IMR-90 (cell line): ENCODE measurements around the gene WDR17. TPM values are rescaled to one million over a fixed set of nuclear protein-coding genes. Genes with fewer than 3 reads are reported as not detected.

Source experiments
- ATAC-seq: fragments of 200-7000 bp; cut with Tn5 transposase; 2 replicates; pipeline ENCODE4 v1.9.1; 2020; ENCODE audit warnings: low read depth, mild to moderate bottlenecking, moderate library complexity
- BruUV-seq: library from RNA; stranded (reverse); fragments of 400-500 nt; replicated peaks from 2 replicates; lab custom pipeline; 2021; lab: Mats Ljungman, UMichigan
- CTCF ChIA-PET: fragments of 300-600 bp; formaldehyde crosslinking; extraction: SDS; loops from one replicate; lab custom pipeline; 2021; ENCODE audit warnings: antibody characterized with exemption; lab: Yijun Ruan, JAX
- POLR2A ChIA-PET: fragments of 300-600 bp; sonication (Branson Sonifier 250); formaldehyde crosslinking; loops from one replicate; lab custom pipeline; 2022; ENCODE audit warnings: antibody characterized with exemption; ENCODE audit not compliant: unreplicated experiment; lab: Charles Lee
- DNase-seq: peaks from one replicate; pipeline ENCODE4 v3.0.0; 2013
- H2AFZ ChIP-seq: replicated peaks from 2 replicates; pipeline ENCODE3; 2013; ENCODE audit warnings: low read length, mild to moderate bottlenecking; ENCODE audit not compliant: poor library complexity
- H2AK5ac ChIP-seq: 2 replicates; pipeline ENCODE4 v1.6.1; 2013; ENCODE audit warnings: low read depth, low read length, inconsistent platforms
- H2AK9ac ChIP-seq: replicated peaks from 2 replicates; pipeline ENCODE3; 2013; ENCODE audit warnings: mild to moderate bottlenecking, low read depth, low read length, moderate library complexity; ENCODE audit not compliant: poor library complexity
- H2BK120ac ChIP-seq: 2 replicates; pipeline ENCODE4 v1.6.1; 2013; ENCODE audit warnings: low read depth, low read length, inconsistent platforms
- H2BK15ac ChIP-seq: 3 replicates; pipeline ENCODE4 v1.6.1; 2013; ENCODE audit warnings: low read depth, low read length, inconsistent platforms
- H2BK20ac ChIP-seq: 2 replicates; pipeline ENCODE4 v1.6.1; 2013; ENCODE audit warnings: low read depth, mild to moderate bottlenecking, inconsistent platforms, low read length, moderate library complexity
- H2BK5ac ChIP-seq: 2 replicates; pipeline ENCODE4 v1.6.1; 2013; ENCODE audit warnings: mild to moderate bottlenecking, low read depth, low read length, inconsistent platforms; ENCODE audit not compliant: poor library complexity, severe bottlenecking
- H3K14ac ChIP-seq: replicated peaks from 2 replicates; pipeline ENCODE4 v1.6.1; 2013; ENCODE audit warnings: low read depth, low read length, inconsistent platforms
- H3K18ac ChIP-seq: 2 replicates; pipeline ENCODE4 v1.6.1; 2013; ENCODE audit warnings: low read depth, low read length, control low read depth
- H3K23ac ChIP-seq: 2 replicates; pipeline ENCODE4 v1.6.1; 2013; ENCODE audit warnings: low read depth, low read length, inconsistent platforms
- H3K27ac ChIP-seq: 2 replicates; pipeline ENCODE4 v1.5.1; 2013; ENCODE audit warnings: mild to moderate bottlenecking, control low read depth, low read length; ENCODE audit not compliant: insufficient read depth
- H3K27me3 ChIP-seq: 2 replicates; pipeline ENCODE4 v1.6.1; 2013; ENCODE audit warnings: low read length; ENCODE audit not compliant: control insufficient read depth, insufficient read depth
- H3K36me3 ChIP-seq: 2 replicates; pipeline ENCODE4 v1.6.1; 2013; ENCODE audit warnings: low read length, mixed read lengths; ENCODE audit not compliant: control insufficient read depth, insufficient read depth
- H3K4ac ChIP-seq: 2 replicates; pipeline ENCODE4 v1.6.1; 2013; ENCODE audit warnings: low read depth, low read length, inconsistent platforms
- H3K4me1 ChIP-seq: 2 replicates; pipeline ENCODE4 v1.6.1; 2013; ENCODE audit warnings: low read length, mixed read lengths; ENCODE audit not compliant: control insufficient read depth, insufficient read depth
- H3K4me2 ChIP-seq: 2 replicates; pipeline ENCODE4 v1.6.1; 2013; ENCODE audit warnings: low read depth, mild to moderate bottlenecking, control low read depth, low read length, moderate library complexity
- H3K4me3 ChIP-seq: 2 replicates; pipeline ENCODE4 v1.5.1; 2013; ENCODE audit warnings: low read depth, mild to moderate bottlenecking, control low read depth, low read length, moderate library complexity; ENCODE audit not compliant: insufficient read depth
- H3K56ac ChIP-seq: 2 replicates; pipeline ENCODE4 v1.6.1; 2013; ENCODE audit warnings: low read length, inconsistent platforms; ENCODE audit not compliant: insufficient read depth; ENCODE audit errors: extremely low read depth
- H3K79me1 ChIP-seq, 2 experiments: 2 replicates each; pipeline ENCODE4 v1.6.1; 2013; ENCODE audit warnings: low read length in 2 of 2, inconsistent platforms in 1 of 2, low read depth in 1 of 2
- H3K9ac ChIP-seq: 2 replicates; pipeline ENCODE4 v1.6.1; 2013; ENCODE audit warnings: low read depth, low read length, control low read depth
- H3K9me1 ChIP-seq: 2 replicates; pipeline ENCODE4 v1.6.1; 2013; ENCODE audit warnings: low read length, inconsistent platforms; ENCODE audit not compliant: insufficient read depth
- H3K9me3 ChIP-seq: 2 replicates; pipeline ENCODE4 v1.6.1; 2013; ENCODE audit warnings: low read length; ENCODE audit not compliant: control insufficient read depth, insufficient read depth
- H4K20me1 ChIP-seq: 2 replicates; pipeline ENCODE4 v1.6.1; 2013; ENCODE audit warnings: low read length, inconsistent platforms; ENCODE audit not compliant: insufficient read depth
- H4K5ac ChIP-seq: 2 replicates; pipeline ENCODE4 v1.6.1; 2013; ENCODE audit warnings: mild to moderate bottlenecking, low read depth, low read length, control low read depth
- H4K8ac ChIP-seq, 2 experiments: 2 replicates each; pipeline ENCODE4 v1.6.1; 2013; ENCODE audit warnings: low read depth in 2 of 2, low read length in 2 of 2, control low read depth in 1 of 2, inconsistent platforms in 1 of 2
- H4K91ac ChIP-seq: 2 replicates; pipeline ENCODE4 v1.6.1; 2013; ENCODE audit warnings: low read depth, low read length, inconsistent platforms; ENCODE audit not compliant: insufficient read depth
- BHLHE40 ChIP-seq: fragments of 150-350 bp; IDR thresholded peaks from 2 replicates; pipeline ENCODE4 v1.6.1; 2016; ENCODE audit warnings: mild to moderate bottlenecking, low read depth, low read length
- CEBPB ChIP-seq: IDR thresholded peaks from 2 replicates; pipeline ENCODE4 v1.6.1; 2012; ENCODE audit warnings: low read depth, low read length, improper control_type of control experiment
- CHD1 ChIP-seq: IDR thresholded peaks from 2 replicates; pipeline ENCODE4 v1.6.1; 2012; ENCODE audit warnings: low read depth, low read length, improper control_type of control experiment
- FOS ChIP-seq: fragments of 150-350 bp; IDR thresholded peaks from 2 replicates; pipeline ENCODE4 v1.6.1; 2016; ENCODE audit warnings: low read depth, low read length
- MAFK ChIP-seq: IDR thresholded peaks from 2 replicates; pipeline ENCODE4 v1.6.1; 2012; ENCODE audit warnings: low read depth, low read length, improper control_type of control experiment
- MAZ ChIP-seq: IDR thresholded peaks from 2 replicates; pipeline ENCODE4 v1.6.1; 2012; ENCODE audit warnings: low read depth, mild to moderate bottlenecking, low read length, improper control_type of control experiment, moderate library complexity, borderline replicate concordance
- MXI1 ChIP-seq: IDR thresholded peaks from 2 replicates; pipeline ENCODE4 v1.6.1; 2012; ENCODE audit warnings: low read depth, mild to moderate bottlenecking, low read length, moderate library complexity, borderline replicate concordance
- POLR2A ChIP-seq: IDR thresholded peaks from 2 replicates; pipeline ENCODE4 v1.6.1; 2012; ENCODE audit warnings: mild to moderate bottlenecking, low read depth, low read length
- RAD21 ChIP-seq: IDR thresholded peaks from 2 replicates; pipeline ENCODE4 v1.6.1; 2012; ENCODE audit warnings: low read length, improper control_type of control experiment
- RCOR1 ChIP-seq: IDR thresholded peaks from 2 replicates; pipeline ENCODE4 v1.6.1; 2012; ENCODE audit warnings: mild to moderate bottlenecking, low read length, improper control_type of control experiment; ENCODE audit not compliant: insufficient replicate concordance
- RFX5 ChIP-seq: IDR thresholded peaks from 2 replicates; pipeline ENCODE4 v1.8.0; 2012; ENCODE audit warnings: low read depth, mild to moderate bottlenecking, low read length, moderate library complexity
- SMC3 ChIP-seq: fragments of 150-350 bp; IDR thresholded peaks from 2 replicates; pipeline ENCODE4 v1.6.1; 2016; ENCODE audit warnings: low read depth, mild to moderate bottlenecking, antibody characterized with exemption, low read length, moderate library complexity
- WGBS, 2 experiments: methylation state at CpG; one replicate each; pipeline versions ENCODE4 v1.1.5 to v1.1.7; 2013; ENCODE audit warnings: missing lambda C conversion rate in 2 of 2; ENCODE audit not compliant: insufficient read length in 1 of 2; ENCODE audit errors: extremely low coverage in 2 of 2; 5-methylcytosine and 5-hydroxymethylcytosine counted together
- dilution Hi-C: fragments of 300-500 bp; cut with HindIII; formaldehyde crosslinking; loops from one replicate; pipeline ENCODE4 v1.14.3; 2018; ENCODE audit warnings: low sequenced_read_pairs; ENCODE audit not compliant: unreplicated experiment
- in situ Hi-C: fragments of 300-500 bp; cut with MboI; formaldehyde crosslinking; loops from 3 replicates; pipeline ENCODE4 v1.14.3; 2019; ENCODE audit warnings: low sequenced_read_pairs, inconsistent platforms, mixed read lengths
- intact Hi-C: fragments of 100-400 bp; cut with micrococcal nuclease; formaldehyde crosslinking; loops from 2 replicates; pipeline ENCODE4 v1.10.0; 2022
- polyA plus RNA-seq, 3 experiments: library from polyadenylated mRNA; depleted of rRNA; stranded (reverse); fragments of >200 nt; gene quantifications; 2 replicates each; pipeline ENCODE4 v1.2.3, GENCODE V29; 2012; ENCODE audit warnings: low replicate concordance in 1 of 3
- total RNA-seq: library from RNA; depleted of rRNA; stranded (reverse); fragments of >200 nt; gene quantifications from 2 replicates; pipeline ENCODE4 v1.2.3, GENCODE V29; 2012
- TF ChIP-seq, protein P1 (sequence below): fragments of 150-350 bp; IDR thresholded peaks from 2 replicates; pipeline ENCODE4 v1.6.1; 2016; ENCODE audit warnings: low read depth, mild to moderate bottlenecking, low read length, moderate library complexity, borderline replicate concordance
- TF ChIP-seq, protein P2 (sequence below): fragments of 150-350 bp; IDR thresholded peaks from 2 replicates; pipeline ENCODE4 v1.6.1; 2017; ENCODE audit warnings: mild to moderate bottlenecking, antibody characterized with exemption, low read length, low read depth
- TF ChIP-seq, protein P3 (sequence below): conservative IDR thresholded peaks from 2 replicates; pipeline ENCODE4 v1.5.1; 2012; ENCODE audit warnings: mild to moderate bottlenecking, low read depth, low read length, improper control_type of control experiment

WDR17 gene
- total and polyA plus RNA-seq, 2 of the 4 experiments (the other 2 are of a cell fraction) = 0.53 to 0.54 TPM

DNA sequence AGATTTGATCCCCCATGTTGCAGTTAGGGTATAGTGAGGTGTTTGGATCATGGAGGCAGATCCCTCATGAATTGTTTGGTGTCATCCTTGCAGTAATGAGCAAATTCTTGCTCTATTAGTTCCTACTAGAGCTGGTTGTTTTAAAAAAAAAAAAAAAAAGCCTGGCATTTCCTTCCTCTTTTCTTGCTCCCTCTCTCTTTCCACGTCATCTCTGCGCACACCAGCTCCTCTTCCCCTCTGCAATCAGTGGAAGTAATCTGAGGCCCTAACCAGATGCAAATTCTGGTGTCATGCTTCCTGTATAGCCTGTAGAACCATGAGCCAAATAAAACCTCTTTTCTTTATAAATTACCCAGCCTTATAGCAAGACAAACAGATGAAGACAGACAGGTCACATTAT lies 24.5 kb downstream of the WDR17 start:
- H4K20me1 ChIP-seq = no peaks in the 10 kb centered on the region
- no peak overlapping the region for H3K27ac ChIP-seq
- no peak overlapping the region for H2BK20ac ChIP-seq
- ChIA-PET CTCF (no interaction called here), POLR2A (interaction anchor here (0.6 kb wide), 1 partner anchor 51 kb away, joined by 8 read pairs; no protein-coding TSS in a partner anchor)
- H3K18ac ChIP-seq = no peak overlapping the region
- intact Hi-C loops (no loop called here), dilution Hi-C loops (no loop called here), in situ Hi-C loops (no loop called here)
- ATAC-seq (no peak), DNase-seq (no peak)
- no peak overlapping the region for H3K4ac ChIP-seq
- no CpG with 5 or more reads among the region's 2 CpGs for WGBS, 2 experiments
- BruUV-seq = no TSS peak
- no peak overlapping the region for H4K5ac ChIP-seq
- H3K4me2 ChIP-seq = no peak overlapping the region
- H3K9me3 ChIP-seq = no peaks in the 10 kb centered on the region
- H4K8ac ChIP-seq = no peak overlapping the region
- H2AK5ac ChIP-seq = no peak overlapping the region
- no peak overlapping the region for H3K9ac ChIP-seq
- TF ChIP-seq SMC3 (no peak), MXI1 (no peak), MAFK (no peak), RAD21 (no peak), POLR2A (no peak), CEBPB (no peak), RFX5 (no peak), RCOR1 (no peak), BHLHE40 (no peak), CHD1 (no peak), MAZ (no peak), FOS (no peak)
- TF ChIP-seq, protein P1, sequence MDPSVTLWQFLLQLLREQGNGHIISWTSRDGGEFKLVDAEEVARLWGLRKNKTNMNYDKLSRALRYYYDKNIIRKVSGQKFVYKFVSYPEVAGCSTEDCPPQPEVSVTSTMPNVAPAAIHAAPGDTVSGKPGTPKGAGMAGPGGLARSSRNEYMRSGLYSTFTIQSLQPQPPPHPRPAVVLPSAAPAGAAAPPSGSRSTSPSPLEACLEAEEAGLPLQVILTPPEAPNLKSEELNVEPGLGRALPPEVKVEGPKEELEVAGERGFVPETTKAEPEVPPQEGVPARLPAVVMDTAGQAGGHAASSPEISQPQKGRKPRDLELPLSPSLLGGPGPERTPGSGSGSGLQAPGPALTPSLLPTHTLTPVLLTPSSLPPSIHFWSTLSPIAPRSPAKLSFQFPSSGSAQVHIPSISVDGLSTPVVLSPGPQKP = no peak
- TF ChIP-seq, protein P2, sequence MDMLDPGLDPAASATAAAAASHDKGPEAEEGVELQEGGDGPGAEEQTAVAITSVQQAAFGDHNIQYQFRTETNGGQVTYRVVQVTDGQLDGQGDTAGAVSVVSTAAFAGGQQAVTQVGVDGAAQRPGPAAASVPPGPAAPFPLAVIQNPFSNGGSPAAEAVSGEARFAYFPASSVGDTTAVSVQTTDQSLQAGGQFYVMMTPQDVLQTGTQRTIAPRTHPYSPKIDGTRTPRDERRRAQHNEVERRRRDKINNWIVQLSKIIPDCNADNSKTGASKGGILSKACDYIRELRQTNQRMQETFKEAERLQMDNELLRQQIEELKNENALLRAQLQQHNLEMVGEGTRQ = no peak
- TF ChIP-seq, protein P3, sequence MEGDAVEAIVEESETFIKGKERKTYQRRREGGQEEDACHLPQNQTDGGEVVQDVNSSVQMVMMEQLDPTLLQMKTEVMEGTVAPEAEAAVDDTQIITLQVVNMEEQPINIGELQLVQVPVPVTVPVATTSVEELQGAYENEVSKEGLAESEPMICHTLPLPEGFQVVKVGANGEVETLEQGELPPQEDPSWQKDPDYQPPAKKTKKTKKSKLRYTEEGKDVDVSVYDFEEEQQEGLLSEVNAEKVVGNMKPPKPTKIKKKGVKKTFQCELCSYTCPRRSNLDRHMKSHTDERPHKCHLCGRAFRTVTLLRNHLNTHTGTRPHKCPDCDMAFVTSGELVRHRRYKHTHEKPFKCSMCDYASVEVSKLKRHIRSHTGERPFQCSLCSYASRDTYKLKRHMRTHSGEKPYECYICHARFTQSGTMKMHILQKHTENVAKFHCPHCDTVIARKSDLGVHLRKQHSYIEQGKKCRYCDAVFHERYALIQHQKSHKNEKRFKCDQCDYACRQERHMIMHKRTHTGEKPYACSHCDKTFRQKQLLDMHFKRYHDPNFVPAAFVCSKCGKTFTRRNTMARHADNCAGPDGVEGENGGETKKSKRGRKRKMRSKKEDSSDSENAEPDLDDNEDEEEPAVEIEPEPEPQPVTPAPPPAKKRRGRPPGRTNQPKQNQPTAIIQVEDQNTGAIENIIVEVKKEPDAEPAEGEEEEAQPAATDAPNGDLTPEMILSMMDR = no peak
- H3K79me1 ChIP-seq = no peaks in the 10 kb centered on the region
- H3K27me3 ChIP-seq = no peaks in the 10 kb centered on the region
- H3K36me3 ChIP-seq = no peaks in the 10 kb centered on the region
- no peak overlapping the region for H2BK5ac ChIP-seq
- no peak overlapping the region for H2BK120ac ChIP-seq
- H3K4me3 ChIP-seq = no peak overlapping the region
- H2AFZ ChIP-seq = no peak overlapping the region
- H3K4me1 ChIP-seq = no peaks in the 10 kb centered on the region
- no peak overlapping the region for H3K56ac ChIP-seq
- no peaks in the 10 kb centered on the region for H3K9me1 ChIP-seq
- H4K91ac ChIP-seq = no peak overlapping the region
- H3K14ac ChIP-seq = no peak overlapping the region
- H2AK9ac ChIP-seq = no peak overlapping the region
- H3K23ac ChIP-seq = no peak overlapping the region
- no peak overlapping the region for H2BK15ac ChIP-seq
